ENCODE data around the gene NCLN.
"Not testable (repeated sequence)": the region's sequence is repeated elsewhere in the genome, so short reads cannot be mapped to it uniquely, and the experiment has no call there.

NCLN gene

GRCh38 chr19:3152419-3152780, 33.3 kb upstream of the NCLN start:
- peak overlapping the region in 9 of 11 experiments; percentile 2 to 84 (median 20); a peak in 8 of 22 replicates for H3K4me2 ChIP-seq
- peak overlapping the region; percentile 39 to 97 (median 60); a peak in 19 of 22 replicates for H3K27ac ChIP-seq
- H3K4me1 ChIP-seq = peaks cover 84 to 99% (median 92%) of the 10 kb centered on the region in 10 experiments
- peaks cover 0 to 14% (median 0%) of the 10 kb centered on the region in 11 experiments; a peak in 4 of 22 replicates for H4K20me1 ChIP-seq
- H3K9me3 ChIP-seq (replicated peaks in 1 of 11) = peaks cover 0 to 40% (median 24%) of the 10 kb centered on the region in 11 experiments; a peak in 16 of 22 replicates
- H3K27me3 ChIP-seq = no peaks in the 10 kb centered on the region
- H3K9ac ChIP-seq = no peak overlapping the region
- H3K36me3 ChIP-seq = peaks cover 76 to 83% (median 81%) of the 10 kb centered on the region in 11 experiments
- TF ChIP-seq Cebpa-rat (IDR thresholded peaks at IDR 0.05) = no peak
- H3K4me3 ChIP-seq = no peak overlapping the region

DNA sequence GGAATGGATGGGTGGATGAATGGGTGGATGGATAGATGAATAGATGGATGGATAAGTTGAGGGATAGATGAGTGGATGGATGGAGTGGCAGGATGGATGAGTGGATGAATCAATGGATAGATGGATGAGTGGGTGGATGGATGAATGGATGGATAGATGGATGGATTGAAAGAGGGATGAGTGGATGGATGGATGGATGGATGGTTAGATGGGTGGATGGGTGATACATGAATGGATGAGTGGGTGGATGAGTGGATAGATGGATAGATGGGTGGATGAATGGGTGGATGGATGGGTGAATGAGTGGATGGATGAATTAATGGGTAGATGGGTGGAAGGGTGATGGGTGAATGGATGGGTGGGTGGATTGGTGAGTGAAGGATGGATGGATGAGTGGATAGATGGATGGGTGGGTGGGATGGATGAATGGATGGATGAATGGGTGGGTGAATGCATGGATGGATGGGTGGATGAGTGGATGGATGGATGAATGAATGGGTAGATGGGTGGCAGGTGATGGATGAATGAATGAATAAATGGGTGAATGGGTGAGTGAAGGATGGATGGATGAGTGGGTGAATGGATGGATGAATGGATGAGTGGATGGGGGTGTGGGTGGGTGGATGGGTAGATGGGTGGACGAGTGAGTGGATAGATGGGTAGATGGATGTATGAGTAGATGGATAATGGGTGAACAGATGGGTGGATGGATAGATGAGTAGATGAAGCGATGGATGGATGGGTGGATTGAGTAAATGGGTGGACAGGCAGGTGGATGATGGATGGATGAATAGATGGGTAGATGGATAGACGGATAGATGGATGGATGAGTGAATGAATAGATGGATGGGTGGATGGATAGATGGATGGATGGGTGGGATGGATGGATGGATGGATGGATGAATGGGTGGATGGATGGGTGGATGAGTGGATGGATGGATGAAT, 32.2 kb upstream of the NCLN start:
- Histone ChIP-seq H3K4me2 (peak overlapping the region in 10 of 11 experiments; percentile 12 to 84 (median 45); a peak in 18 of 22 replicates), H3K9me3 (replicated peaks in 1 of 11) (peaks cover 0 to 52% (median 30%) of the 10 kb centered on the region in 11 experiments; a peak in 16 of 22 replicates), H3K36me3 (peaks cover 81 to 86% (median 85%) of the 10 kb centered on the region in 11 experiments)

DNA sequence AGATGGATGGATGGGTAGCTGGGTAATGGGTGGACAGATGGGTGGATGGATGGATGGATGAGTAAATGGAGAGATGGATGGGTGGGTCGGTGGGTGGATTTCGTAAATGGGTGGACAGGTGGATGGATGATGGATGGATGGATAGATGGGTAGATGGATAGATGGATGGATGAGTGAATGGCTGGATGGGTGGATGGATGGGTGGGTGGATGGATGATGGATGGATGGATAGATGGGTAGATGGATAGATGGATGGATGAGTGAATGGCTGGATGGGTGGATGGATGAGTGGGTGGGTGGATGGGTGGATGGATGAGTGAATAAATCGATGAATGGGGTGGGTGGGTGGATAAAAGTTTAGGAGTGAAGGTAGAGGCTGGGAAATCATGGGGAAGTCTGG, 31.3 kb upstream of the NCLN start:
- H3K9me3 ChIP-seq (replicated peaks in 1 of 11) = peaks cover 0 to 55% (median 31%) of the 10 kb centered on the region in 11 experiments; a peak in 16 of 22 replicates
- peak overlapping the region; percentile 65 to 94 (median 87) for H3K4me2 ChIP-seq
- not testable (repeated sequence) for H3K27me3 ChIP-seq
- peaks cover 79 to 86% (median 85%) of the 10 kb centered on the region in 11 experiments for H3K36me3 ChIP-seq
- H3K9ac ChIP-seq = peak overlapping the region; percentile 64 to 84 (median 79); a peak in 21 of 22 replicates
- H4K20me1 ChIP-seq = peaks cover 0 to 10% (median 0%) of the 10 kb centered on the region in 11 experiments; a peak in 4 of 22 replicates
- peak overlapping the region in 8 of 10 experiments; percentile 8 to 57 (median 40); a peak in 13 of 20 replicates for H3K4me3 ChIP-seq
- H3K4me1 ChIP-seq = peaks cover 79 to 95% (median 90%) of the 10 kb centered on the region in 10 experiments
- peak overlapping the region; percentile 74 to 98 (median 92) for H3K27ac ChIP-seq

More for the DNA sequence above, 32.2 kb upstream of the NCLN start:
- H3K4me1 ChIP-seq = peaks cover 83 to 99% (median 92%) of the 10 kb centered on the region in 10 experiments
- no peak for TF ChIP-seq Cebpa-rat (IDR thresholded peaks at IDR 0.05)
- H3K4me3 ChIP-seq = no peak overlapping the region
- H3K27me3 ChIP-seq = no peaks in the 10 kb centered on the region
- H4K20me1 ChIP-seq = peaks cover 0 to 14% (median 0%) of the 10 kb centered on the region in 11 experiments; a peak in 4 of 22 replicates
- H3K9ac ChIP-seq = no peak overlapping the region
- H3K27ac ChIP-seq = peak overlapping the region in 8 of 11 experiments; percentile 32 to 97 (median 62); a peak in 14 of 22 replicates

DNA sequence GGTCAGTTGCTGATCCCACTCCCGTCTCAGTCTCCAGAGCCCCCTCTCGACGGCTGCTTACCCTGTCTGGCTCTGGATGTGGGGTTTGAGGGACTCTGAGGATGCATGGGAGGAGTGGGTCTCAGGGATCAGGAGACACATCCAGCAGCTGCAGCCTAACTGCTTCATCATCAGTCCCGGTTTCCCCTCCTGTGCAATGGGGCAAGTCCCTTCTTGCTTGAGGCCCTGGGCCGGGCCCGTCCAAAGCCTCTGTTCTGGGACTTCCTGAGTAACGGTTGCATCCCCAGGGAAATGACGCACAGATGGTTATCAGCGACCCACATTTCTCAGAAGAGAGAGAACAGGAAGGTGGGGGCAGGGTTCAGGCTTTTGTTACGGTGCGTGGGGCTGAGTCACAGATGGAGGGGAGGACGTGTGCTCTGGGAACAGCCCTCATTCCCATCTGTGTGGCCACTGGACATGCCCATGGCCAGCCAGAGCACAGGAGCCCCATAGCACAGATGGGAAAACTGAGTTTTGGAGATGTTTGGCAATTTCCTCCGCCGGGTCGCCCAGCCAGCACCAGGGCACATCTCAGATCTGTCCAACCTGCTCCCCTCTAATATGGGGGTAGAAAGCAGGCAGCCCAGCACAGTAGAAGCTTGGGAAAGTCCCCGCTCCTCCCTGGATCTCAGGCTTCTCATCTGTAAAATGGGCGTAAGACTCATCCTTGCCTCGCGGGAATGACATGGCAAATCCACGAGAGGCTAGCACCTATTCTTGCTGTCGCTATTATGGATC, 30.6 kb upstream of the NCLN start:
- H3K36me3 ChIP-seq = peaks cover 79 to 86% (median 85%) of the 10 kb centered on the region in 11 experiments
- peak overlapping the region; percentile 64 to 84 (median 79); a peak in 21 of 22 replicates for H3K9ac ChIP-seq
- peak overlapping the region; percentile 74 to 98 (median 92) for H3K27ac ChIP-seq
- H4K20me1 ChIP-seq = peaks cover 0 to 3% (median 0%) of the 10 kb centered on the region in 11 experiments; a peak in 2 of 22 replicates
- H3K4me1 ChIP-seq = peaks cover 72 to 94% (median 86%) of the 10 kb centered on the region in 10 experiments
- peak in 8 of 11 experiments; percentile 14 to 97 (median 79); a peak in 14 of 22 replicates for TF ChIP-seq Cebpa-rat (IDR thresholded peaks at IDR 0.05)
- peak overlapping the region; percentile 65 to 94 (median 87) for H3K4me2 ChIP-seq
- peaks cover 0 to 62% (median 36%) of the 10 kb centered on the region in 11 experiments; a peak in 18 of 22 replicates for H3K9me3 ChIP-seq (replicated peaks in 1 of 11)
- H3K27me3 ChIP-seq = no peaks in the 10 kb centered on the region
- H3K4me3 ChIP-seq = peak overlapping the region in 8 of 10 experiments; percentile 8 to 57 (median 40); a peak in 14 of 20 replicates

DNA sequence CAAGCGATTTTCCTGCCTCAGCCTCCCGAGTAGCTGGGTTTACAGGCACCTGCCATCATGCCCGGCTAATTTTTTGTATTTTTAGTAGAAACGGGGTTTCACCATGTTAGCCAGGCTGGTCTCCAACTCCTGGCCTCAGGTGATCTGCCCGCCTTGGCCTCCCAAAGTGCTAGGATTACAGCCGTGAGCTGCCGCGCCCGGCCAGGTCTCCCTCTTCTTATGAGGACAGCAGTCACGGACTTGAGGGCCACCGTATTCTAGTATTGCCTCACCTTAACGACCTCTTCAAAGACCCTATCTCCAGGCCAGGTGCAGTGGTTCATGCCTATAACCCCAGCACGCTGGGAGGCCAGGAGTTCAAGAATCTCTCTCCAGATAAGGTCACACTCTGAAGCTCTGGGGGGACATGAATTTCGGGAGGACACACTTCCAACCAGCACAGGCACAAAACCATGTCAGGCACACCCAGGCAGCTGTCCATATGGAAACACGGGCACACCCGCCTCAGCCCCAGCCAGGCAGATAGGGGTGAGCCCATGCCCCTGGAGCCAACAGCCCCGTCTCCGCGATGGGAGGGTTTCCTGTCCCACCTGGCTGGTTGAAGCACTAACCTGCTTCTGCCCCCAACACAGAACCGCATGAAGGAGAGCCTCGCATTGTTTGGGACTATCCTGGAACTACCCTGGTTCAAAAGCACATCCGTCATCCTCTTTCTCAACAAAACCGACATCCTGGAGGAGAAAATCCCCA, 28.5 kb upstream of the NCLN start:
- Histone ChIP-seq H3K9ac (peak overlapping the region in 6 of 11 experiments; percentile 5 to 41 (median 28); a peak in 9 of 22 replicates), H3K27ac (peak overlapping the region in 10 of 11 experiments; percentile 36 to 94 (median 68); a peak in 18 of 22 replicates), H3K36me3 (peaks cover 79 to 86% (median 85%) of the 10 kb centered on the region in 11 experiments), H3K27me3 (no peaks in the 10 kb centered on the region), H3K4me3 (no peak overlapping the region), H3K4me1 (peaks cover 61 to 94% (median 78%) of the 10 kb centered on the region in 10 experiments), H3K4me2 (peak overlapping the region in 10 of 11 experiments; percentile 30 to 94 (median 86); a peak in 12 of 22 replicates), H3K9me3 (replicated peaks in 1 of 11) (peaks cover 0 to 48% (median 30%) of the 10 kb centered on the region in 11 experiments; a peak in 17 of 22 replicates), H4K20me1 (no peaks in the 10 kb centered on the region; a peak in 2 of 22 replicates)
- TF ChIP-seq Cebpa-rat (IDR thresholded peaks at IDR 0.05) = no peak

DNA sequence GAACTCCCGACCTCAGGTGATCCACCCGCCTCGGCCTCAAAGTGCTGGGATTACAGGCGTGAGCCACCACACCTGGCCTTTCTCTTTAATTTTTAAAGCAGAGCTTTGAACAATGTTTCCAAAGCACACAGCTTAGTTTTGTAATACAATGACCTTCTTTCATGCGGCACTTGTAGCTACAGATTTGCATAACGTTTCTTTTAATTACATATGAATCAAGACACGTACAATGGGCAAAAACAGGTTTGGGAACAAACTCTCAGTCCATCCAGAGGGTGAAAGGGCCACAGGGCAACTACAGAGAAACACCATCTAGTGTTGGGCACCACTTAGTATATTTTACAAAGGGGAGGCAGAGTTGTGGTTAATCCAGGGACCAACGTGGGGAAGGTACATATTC, 26.2 kb upstream of the NCLN start:
- H3K9ac ChIP-seq = no peak overlapping the region
- no peak overlapping the region for H3K4me2 ChIP-seq
- peaks cover 67 to 95% (median 82%) of the 10 kb centered on the region in 10 experiments for H3K4me1 ChIP-seq
- H3K9me3 ChIP-seq (replicated peaks in 1 of 11) = peaks cover 0 to 32% (median 22%) of the 10 kb centered on the region in 11 experiments; a peak in 16 of 22 replicates
- H3K27ac ChIP-seq = peak overlapping the region in 9 of 11 experiments; percentile 25 to 94 (median 60); a peak in 14 of 22 replicates
- peaks cover 91 to 94% (median 92%) of the 10 kb centered on the region in 11 experiments for H3K36me3 ChIP-seq
- H3K27me3 ChIP-seq = no peaks in the 10 kb centered on the region
- no peak overlapping the region for H3K4me3 ChIP-seq
- H4K20me1 ChIP-seq = no peaks in the 10 kb centered on the region; a peak in 1 of 22 replicates
- no peak for TF ChIP-seq Cebpa-rat (IDR thresholded peaks at IDR 0.05)

DNA sequence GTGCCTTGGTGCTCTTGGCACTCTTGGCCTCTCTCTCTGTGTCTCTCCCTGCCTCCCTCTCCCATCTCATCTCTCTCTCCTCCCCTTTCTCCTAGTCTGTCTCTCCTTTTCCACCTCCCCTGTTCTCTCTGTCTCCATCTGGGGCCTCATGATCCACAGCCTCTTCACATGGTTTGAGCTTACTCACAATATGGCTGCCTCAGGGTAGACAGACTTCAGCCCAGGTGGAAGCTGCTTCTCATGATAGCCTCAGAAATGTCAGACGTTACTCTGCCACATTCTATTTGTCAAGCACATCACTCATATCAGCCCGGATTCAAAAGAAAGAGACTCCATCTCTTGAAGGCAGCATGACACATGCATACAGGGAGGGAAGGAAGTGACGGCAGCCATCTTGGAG, 25.5 kb upstream of the NCLN start:
- Histone ChIP-seq H3K9me3 (replicated peaks in 1 of 11) (peaks cover 0 to 32% (median 22%) of the 10 kb centered on the region in 11 experiments; a peak in 16 of 22 replicates), H3K27ac (peak overlapping the region in 10 of 11 experiments; percentile 21 to 94 (median 57); a peak in 19 of 22 replicates), H3K4me1 (peaks cover 62 to 95% (median 83%) of the 10 kb centered on the region in 10 experiments), H3K36me3 (peaks cover 96 to 99% (median 97%) of the 10 kb centered on the region in 11 experiments), H3K27me3 (no peaks in the 10 kb centered on the region), H3K9ac (no peak overlapping the region), H3K4me2 (no peak overlapping the region; a peak in 1 of 22 replicates), H3K4me3 (no peak overlapping the region), H4K20me1 (no peaks in the 10 kb centered on the region; a peak in 1 of 22 replicates)
- no peak for TF ChIP-seq Cebpa-rat (IDR thresholded peaks at IDR 0.05)
